ENCODE results near the gene CTDSPL. TPM values are rescaled to one million over a fixed set of nuclear protein-coding genes. Genes with fewer than 3 reads are reported as not detected.

CTDSPL gene
- polyA plus RNA-seq, 4 donors = 65.3 to 111 (median 106) TPM

- DNase-seq (ENCODE audit: low read depth in 4 of 4, low spot score in 3 of 4) = no peak
Measured at GRCh38 chr3:37940242-37940908, 78.7 kb downstream of the CTDSPL start.

GRCh38 chr3:37941608-37942508, 80.2 kb downstream of the CTDSPL start:
- no peak for DNase-seq (ENCODE audit: low read depth in 4 of 4, low spot score in 3 of 4)

GRCh38 chr3:37942646-37943045, 81.0 kb downstream of the CTDSPL start:
- no peak for DNase-seq (ENCODE audit: low read depth in 4 of 4, low spot score in 3 of 4)

- no peak for DNase-seq (ENCODE audit: low read depth in 4 of 4, low spot score in 3 of 4)
Measured at GRCh38 chr3:37943126-37943525, 81.4 kb downstream of the CTDSPL start.

GRCh38 chr3:37943631-37944314, 82.1 kb downstream of the CTDSPL start:
- no peak for DNase-seq (ENCODE audit: low read depth in 4 of 4, low spot score in 3 of 4)

- DNase-seq (ENCODE audit: low read depth in 4 of 4, low spot score in 3 of 4) = no peak
Measured at GRCh38 chr3:37944391-37944842, 82.7 kb downstream of the CTDSPL start.

- no peak for DNase-seq (ENCODE audit: low read depth in 4 of 4, low spot score in 3 of 4)
Measured at GRCh38 chr3:37945156-37945806, 83.6 kb downstream of the CTDSPL start.

- DNase-seq (ENCODE audit: low read depth in 4 of 4, low spot score in 3 of 4) = no peak
Measured at GRCh38 chr3:37945807-37946530, 84.3 kb downstream of the CTDSPL start.

GRCh38 chr3:37946531-37946889, 84.8 kb downstream of the CTDSPL start:
- DNase-seq (ENCODE audit: low read depth in 4 of 4, low spot score in 3 of 4) = no peak

- DNase-seq (ENCODE audit: low read depth in 4 of 4, low spot score in 3 of 4) = no peak
Measured at GRCh38 chr3:37949866-37950265, 88.2 kb downstream of the CTDSPL start.

- no peak for DNase-seq (ENCODE audit: low read depth in 4 of 4, low spot score in 3 of 4)
Measured at GRCh38 chr3:37952564-37952963, 90.9 kb downstream of the CTDSPL start.

GRCh38 chr3:37953226-37953625, 91.5 kb downstream of the CTDSPL start:
- no peak for DNase-seq (ENCODE audit: low read depth in 4 of 4, low spot score in 3 of 4)

- DNase-seq (ENCODE audit: low read depth in 4 of 4, low spot score in 3 of 4) = no peak
Measured at GRCh38 chr3:37953707-37954394, 92.2 kb downstream of the CTDSPL start.

GRCh38 chr3:37954881-37955280, 93.2 kb downstream of the CTDSPL start:
- DNase-seq (ENCODE audit: low read depth in 4 of 4, low spot score in 3 of 4) = no peak

- DNase-seq (ENCODE audit: low read depth in 4 of 4, low spot score in 3 of 4) = no peak
Measured at GRCh38 chr3:37955918-37956707, 94.4 kb downstream of the CTDSPL start.

GRCh38 chr3:37956723-37957538, 95.3 kb downstream of the CTDSPL start:
- no peak for DNase-seq (ENCODE audit: low read depth in 4 of 4, low spot score in 3 of 4)

- DNase-seq (ENCODE audit: low read depth in 4 of 4, low spot score in 3 of 4) = no peak
Measured at GRCh38 chr3:37957539-37957936, 95.9 kb downstream of the CTDSPL start.
